ENCODE data around the gene CD68.

Gene CD68

GRCh38 chr17:7574176-7574953 lies 5.1 kb upstream of the CD68 start:
- TF ChIP-seq CTCF (IDR thresholded peaks at IDR 0.05; ENCODE audit: low read depth, low read length, missing control alignments) = no peak
- H3K4me3 ChIP-seq (ENCODE audit: low read depth, low read length) = peak overlapping the region; percentile 97
- in situ Hi-C loops (cut with HindIII; ENCODE audit: low sequenced_read_pairs) = no loop called here
- DNase-seq (ENCODE audit: low read depth) = no peak

DNA sequence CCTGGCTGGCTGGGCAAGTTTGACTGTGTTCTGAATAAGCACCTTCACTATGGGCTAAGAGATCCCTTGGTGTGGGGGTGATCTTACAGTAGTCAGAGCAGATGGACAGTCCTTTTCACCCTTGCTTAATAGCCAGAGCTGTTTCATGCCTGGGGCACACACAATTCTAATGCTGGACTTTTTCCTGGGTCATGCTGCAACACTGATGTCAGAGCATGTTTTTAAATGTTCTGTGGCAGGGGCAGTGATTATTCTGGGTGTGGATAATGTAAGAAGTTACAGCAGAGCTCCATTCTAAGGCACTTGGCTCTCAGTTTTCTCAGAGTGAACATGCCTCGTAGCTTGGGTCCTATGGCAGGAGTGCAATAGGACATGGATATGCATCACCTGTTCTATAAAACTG lies 4.0 kb upstream of the CD68 start:
- DNase-seq (ENCODE audit: low read depth) = no peak
- H3K4me3 ChIP-seq (ENCODE audit: low read depth, low read length) = peak overlapping the region; percentile 97
- TF ChIP-seq CTCF (IDR thresholded peaks at IDR 0.05; ENCODE audit: low read depth, low read length, missing control alignments) = no peak
- in situ Hi-C loops (cut with HindIII; ENCODE audit: low sequenced_read_pairs) = no loop called here

GRCh38 chr17:7575959-7576358 lies 3.5 kb upstream of the CD68 start:
- no peak for TF ChIP-seq CTCF (IDR thresholded peaks at IDR 0.05; ENCODE audit: low read depth, low read length, missing control alignments)
- no peak overlapping the region for H3K4me3 ChIP-seq (ENCODE audit: low read depth, low read length)
- DNase-seq (ENCODE audit: low read depth) = no peak
- in situ Hi-C loops (cut with HindIII; ENCODE audit: low sequenced_read_pairs) = no loop called here

DNA sequence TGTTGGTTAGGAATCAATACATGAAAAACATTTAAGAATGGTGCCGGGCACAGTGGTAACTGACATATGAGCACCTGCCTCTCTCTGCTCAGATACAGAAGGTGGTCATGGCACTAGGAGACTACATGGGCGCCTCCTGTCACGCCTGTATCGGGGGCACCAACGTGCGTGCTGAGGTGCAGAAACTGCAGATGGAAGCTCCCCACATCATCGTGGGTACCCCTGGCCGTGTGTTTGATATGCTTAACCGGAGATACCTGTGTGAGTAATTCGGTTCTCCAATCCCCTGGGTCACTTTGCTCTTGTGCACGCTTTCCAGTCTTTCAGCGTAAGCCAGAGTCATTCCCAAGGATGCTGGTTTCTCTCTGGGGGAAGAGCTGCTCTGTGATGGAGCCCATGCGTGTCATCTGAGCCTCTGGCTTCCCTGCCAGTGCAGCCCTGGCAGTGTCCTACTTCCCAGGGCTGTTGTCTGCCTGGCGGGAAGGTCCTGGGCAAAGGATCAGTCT lies 3.0 kb upstream of the CD68 start:
- no peak overlapping the region for H3K4me3 ChIP-seq (ENCODE audit: low read depth, low read length)

DNA sequence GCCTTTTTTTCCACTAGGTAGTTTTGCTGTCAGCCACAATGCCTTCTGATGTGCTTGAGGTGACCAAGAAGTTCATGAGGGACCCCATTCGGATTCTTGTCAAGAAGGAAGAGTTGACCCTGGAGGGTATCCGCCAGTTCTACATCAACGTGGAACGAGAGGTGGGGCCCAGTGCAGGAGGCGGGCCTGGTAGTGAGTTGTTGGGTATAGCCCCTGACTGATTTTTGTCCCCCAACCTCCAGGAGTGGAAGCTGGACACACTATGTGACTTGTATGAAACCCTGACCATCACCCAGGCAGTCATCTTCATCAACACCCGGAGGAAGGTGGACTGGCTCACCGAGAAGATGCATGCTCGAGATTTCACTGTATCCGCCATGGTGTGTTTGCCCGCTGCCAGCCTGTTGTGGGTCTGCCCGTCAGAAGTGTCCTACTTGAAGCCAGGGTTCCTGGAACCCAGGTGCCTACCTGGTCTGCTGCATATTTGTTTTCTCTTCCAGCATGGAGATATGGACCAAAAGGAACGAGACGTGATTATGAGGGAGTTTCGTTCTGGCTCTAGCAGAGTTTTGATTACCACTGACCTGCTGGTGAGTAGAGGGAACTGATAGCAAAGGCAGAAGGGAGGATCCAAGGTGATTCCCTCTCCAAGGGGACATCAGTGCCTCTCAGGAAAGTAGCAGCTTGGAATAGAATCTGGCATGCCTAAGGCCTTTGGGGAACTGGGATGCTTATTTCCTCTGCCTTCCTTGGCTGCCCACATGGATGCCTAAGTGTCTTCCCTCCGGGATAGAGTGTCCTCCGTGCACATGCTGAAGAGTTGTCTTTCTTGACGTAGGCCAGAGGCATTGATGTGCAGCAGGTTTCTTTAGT lies 1.9 kb upstream of the CD68 start:
- DNase-seq (ENCODE audit: low read depth) = no peak
- no peak overlapping the region for H3K4me3 ChIP-seq (ENCODE audit: low read depth, low read length)
- in situ Hi-C loops (cut with HindIII; ENCODE audit: low sequenced_read_pairs) = no loop called here
- TF ChIP-seq CTCF (IDR thresholded peaks at IDR 0.05; ENCODE audit: low read depth, low read length, missing control alignments) = no peak

More for the DNA sequence above, 3.0 kb upstream of the CD68 start:
- no peak for DNase-seq (ENCODE audit: low read depth)
- no peak for TF ChIP-seq CTCF (IDR thresholded peaks at IDR 0.05; ENCODE audit: low read depth, low read length, missing control alignments)
- in situ Hi-C loops (cut with HindIII; ENCODE audit: low sequenced_read_pairs) = no loop called here

DNA sequence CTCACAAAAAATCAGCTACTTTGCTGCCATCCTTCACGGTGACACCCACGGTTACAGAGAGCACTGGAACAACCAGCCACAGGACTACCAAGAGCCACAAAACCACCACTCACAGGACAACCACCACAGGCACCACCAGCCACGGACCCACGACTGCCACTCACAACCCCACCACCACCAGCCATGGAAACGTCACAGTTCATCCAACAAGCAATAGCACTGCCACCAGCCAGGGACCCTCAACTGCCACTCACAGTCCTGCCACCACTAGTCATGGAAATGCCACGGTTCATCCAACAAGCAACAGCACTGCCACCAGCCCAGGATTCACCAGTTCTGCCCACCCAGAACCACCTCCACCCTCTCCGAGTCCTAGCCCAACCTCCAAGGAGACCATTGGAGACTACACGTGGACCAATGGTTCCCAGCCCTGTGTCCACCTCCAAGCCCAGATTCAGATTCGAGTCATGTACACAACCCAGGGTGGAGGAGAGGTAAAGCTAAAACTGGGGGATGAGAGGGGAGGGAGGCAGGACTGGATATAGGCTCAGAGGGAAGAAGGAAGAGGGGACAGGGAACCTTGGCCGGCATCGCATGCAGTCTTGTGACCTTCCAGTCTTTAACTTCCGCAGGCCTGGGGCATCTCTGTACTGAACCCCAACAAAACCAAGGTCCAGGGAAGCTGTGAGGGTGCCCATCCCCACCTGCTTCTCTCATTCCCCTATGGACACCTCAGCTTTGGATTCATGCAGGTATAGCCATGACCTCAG lies 581 bp downstream of the CD68 start:
- in situ Hi-C loops (cut with HindIII; ENCODE audit: low sequenced_read_pairs) = no loop called here

More for the DNA sequence above, 581 bp downstream of the CD68 start:
- no peak for TF ChIP-seq CTCF (IDR thresholded peaks at IDR 0.05; ENCODE audit: low read depth, low read length, missing control alignments)
- no peak for DNase-seq (ENCODE audit: low read depth)
- no peak overlapping the region for H3K4me3 ChIP-seq (ENCODE audit: low read depth, low read length)

Measured in astrocyte of the cerebellum (primary cell).